ENCODE results near the gene CGNL1.
A peak's percentile ranks its signal among the peaks of the same experiment; 100 is the strongest.

Gene CGNL1

DNA sequence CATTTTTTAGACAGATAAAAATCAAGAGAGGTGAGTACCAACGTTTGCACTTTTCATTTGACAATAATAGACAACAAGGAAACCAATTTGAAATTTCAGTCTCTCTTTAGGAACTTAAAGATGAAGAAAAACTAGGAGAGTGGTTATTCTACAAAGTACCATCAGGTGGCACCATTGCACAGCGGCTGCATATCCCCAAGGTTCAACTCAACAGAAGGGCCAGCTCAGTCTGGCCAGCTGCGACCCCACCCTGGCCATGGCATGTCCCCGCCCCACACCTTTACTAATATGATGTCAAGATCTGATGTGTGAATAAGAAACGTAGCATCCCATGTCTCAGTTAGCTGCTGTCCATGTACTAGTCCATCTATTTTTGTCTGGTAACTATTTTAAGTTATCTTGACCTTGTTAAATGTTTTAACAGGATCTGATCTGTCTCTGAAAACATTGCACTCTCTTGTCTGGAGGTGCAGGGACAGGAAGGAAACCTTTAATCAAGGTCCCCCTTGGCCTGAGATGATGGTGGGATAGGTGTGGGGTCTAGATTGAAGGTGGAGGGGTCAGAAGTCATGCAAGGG, 35.5 kb upstream of the CGNL1 start:
- TF ChIP-seq, protein P1, sequence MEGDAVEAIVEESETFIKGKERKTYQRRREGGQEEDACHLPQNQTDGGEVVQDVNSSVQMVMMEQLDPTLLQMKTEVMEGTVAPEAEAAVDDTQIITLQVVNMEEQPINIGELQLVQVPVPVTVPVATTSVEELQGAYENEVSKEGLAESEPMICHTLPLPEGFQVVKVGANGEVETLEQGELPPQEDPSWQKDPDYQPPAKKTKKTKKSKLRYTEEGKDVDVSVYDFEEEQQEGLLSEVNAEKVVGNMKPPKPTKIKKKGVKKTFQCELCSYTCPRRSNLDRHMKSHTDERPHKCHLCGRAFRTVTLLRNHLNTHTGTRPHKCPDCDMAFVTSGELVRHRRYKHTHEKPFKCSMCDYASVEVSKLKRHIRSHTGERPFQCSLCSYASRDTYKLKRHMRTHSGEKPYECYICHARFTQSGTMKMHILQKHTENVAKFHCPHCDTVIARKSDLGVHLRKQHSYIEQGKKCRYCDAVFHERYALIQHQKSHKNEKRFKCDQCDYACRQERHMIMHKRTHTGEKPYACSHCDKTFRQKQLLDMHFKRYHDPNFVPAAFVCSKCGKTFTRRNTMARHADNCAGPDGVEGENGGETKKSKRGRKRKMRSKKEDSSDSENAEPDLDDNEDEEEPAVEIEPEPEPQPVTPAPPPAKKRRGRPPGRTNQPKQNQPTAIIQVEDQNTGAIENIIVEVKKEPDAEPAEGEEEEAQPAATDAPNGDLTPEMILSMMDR (IDR thresholded peaks at IDR 0.05; ENCODE audit: insufficient read depth, low read depth, low read length, missing control alignments) = peak; percentile 80
- H3K4me3 ChIP-seq (ENCODE audit: low read length) = no peak overlapping the region
- DNase-seq (ENCODE audit: low read depth) = peak; percentile 68

DNA sequence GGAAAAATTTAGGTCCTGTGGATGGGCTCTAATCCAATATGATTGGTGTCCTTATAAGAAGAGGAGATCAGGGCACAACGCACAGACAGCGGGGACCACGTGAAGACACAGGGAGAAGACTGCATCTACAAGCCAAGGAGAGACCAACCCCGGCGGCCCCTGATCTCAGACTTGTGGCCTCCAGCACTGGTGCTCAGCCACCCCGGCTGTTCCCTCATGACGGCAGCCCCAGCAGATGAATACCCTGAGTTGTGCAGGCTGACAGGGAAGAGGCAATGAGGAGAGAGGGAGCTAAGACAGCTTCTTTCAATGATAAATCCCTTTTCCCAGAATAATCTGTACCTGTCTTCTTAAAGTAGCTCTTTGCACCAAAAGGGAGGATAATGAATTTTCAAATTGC, 33.3 kb upstream of the CGNL1 start:
- no peak for DNase-seq (ENCODE audit: low read depth)
- TF ChIP-seq, protein P1 (IDR thresholded peaks at IDR 0.05; ENCODE audit: insufficient read depth, low read depth, low read length, missing control alignments) = no peak
- no peak overlapping the region for H3K4me3 ChIP-seq (ENCODE audit: low read length)

- TF ChIP-seq, protein P1 (IDR thresholded peaks at IDR 0.05; ENCODE audit: insufficient read depth, low read depth, low read length, missing control alignments) = no peak
- DNase-seq (ENCODE audit: low read depth) = no peak
- H3K4me3 ChIP-seq (ENCODE audit: low read length) = no peak overlapping the region
These were observed 32.8 kb upstream of the CGNL1 start for GRCh38 chr15:57343498-57343897.

DNA sequence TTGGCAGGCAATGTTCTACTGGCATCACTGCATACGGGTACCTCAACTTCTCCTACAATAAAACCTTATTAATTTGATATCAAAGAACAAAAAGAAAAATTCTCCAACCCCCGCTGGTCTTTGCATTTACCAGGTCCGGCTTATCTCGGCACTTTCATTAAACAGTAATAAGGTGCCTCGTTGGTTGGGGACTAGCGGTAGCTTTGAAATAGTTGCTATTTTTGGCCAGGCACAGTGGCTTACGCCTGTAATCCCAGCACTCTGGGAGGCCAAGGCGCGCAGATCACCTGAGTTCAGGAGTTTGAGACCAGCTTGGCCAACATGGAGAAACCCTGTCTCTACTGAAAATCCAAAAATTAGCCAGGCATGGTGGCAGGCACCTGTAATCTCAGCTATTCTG, 32.0 kb upstream of the CGNL1 start:
- no peak for DNase-seq (ENCODE audit: low read depth)
- no peak overlapping the region for H3K4me3 ChIP-seq (ENCODE audit: low read length)
- TF ChIP-seq, protein P1 (IDR thresholded peaks at IDR 0.05; ENCODE audit: insufficient read depth, low read depth, low read length, missing control alignments) = no peak

DNA sequence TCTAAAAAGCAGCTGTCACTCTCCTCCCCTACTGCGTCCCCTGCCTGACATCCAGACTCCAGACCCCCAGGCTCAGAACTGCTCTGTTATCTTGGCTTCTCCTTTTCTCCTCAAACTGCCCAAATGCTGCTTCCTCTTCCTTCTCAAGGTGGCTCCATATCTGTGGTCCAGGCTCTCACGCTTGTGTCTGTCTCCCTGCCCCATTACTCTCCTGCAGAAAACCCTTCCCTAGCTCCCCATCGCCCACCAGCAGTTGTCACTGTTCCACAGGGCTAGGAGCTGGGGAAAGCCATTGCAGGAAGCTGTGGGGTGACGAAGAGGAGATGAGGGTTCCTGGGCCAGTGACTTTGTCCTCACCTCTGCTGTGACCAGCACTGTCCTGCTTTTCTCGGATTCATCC, 30.7 kb upstream of the CGNL1 start:
- no peak for DNase-seq (ENCODE audit: low read depth)

GRCh38 chr15:57348081-57348480, 28.2 kb upstream of the CGNL1 start:
- TF ChIP-seq, protein P1 (IDR thresholded peaks at IDR 0.05; ENCODE audit: insufficient read depth, low read depth, low read length, missing control alignments) = no peak
- H3K4me3 ChIP-seq (ENCODE audit: low read length) = no peak overlapping the region
- no peak for DNase-seq (ENCODE audit: low read depth)

More for the DNA sequence above, 30.7 kb upstream of the CGNL1 start:
- H3K4me3 ChIP-seq (ENCODE audit: low read length) = no peak overlapping the region
- TF ChIP-seq, protein P1 (IDR thresholded peaks at IDR 0.05; ENCODE audit: insufficient read depth, low read depth, low read length, missing control alignments) = peak; percentile 7
